ENCODE measurements around the gene MX2. TPM values are rescaled to one million over a fixed set of nuclear protein-coding genes. Genes with fewer than 3 reads are reported as not detected.

Gene MX2
- total and polyA plus RNA-seq, 10 of the 15 experiments (the other 5 are each of a cell fraction or from before 2014, with no cell fraction given): 10.5 to 167 (median 46.1) TPM

DNA sequence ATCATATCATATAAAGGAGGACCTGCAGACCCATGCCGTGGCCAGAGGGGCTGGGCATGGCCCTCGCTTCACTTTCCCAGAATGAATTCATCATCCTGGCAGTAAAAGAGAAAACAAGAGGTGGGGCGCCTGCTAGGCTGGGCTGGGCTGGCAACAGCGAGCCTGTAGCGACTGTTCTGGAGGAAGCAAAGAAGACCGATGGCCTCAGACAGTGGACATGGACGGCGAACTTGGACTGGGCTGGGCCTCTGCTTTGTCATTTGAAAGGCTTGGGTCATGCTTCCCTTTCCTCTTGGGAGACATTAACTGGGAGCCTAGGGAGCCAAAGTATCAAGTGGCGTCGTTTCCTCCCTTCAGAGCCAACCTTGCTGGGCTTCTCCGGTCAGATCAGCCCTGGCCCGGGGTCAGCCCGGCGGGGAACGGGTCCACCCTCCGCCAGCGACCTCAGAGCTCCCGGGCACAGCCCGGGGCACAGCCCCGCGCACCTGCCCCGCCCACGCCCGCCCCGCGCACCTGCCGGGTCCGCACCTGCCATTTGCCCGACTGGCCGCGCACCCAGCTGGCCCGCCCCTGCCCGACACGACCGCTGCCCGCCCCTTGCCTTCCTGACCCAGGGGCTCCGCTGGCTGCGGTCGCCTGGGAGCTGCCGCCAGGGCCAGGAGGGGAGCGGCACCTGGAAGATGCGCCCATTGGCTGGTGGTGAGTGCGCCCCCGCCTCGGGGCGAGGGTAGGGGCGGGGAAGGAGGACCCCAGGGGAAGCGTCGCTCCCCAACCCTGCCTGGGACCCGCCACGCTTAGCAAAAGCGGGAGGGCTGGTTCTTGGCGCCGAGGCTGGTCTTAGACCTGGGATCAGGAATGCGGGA lies 45.4 kb upstream of the MX2 start, which contains the start of gene FAM3B:
TSS of gene FAM3B (plus strand) at position 602 of the 863 bp plus-strand sequence. CDS start at position 681, 79 bp downstream.
- H3K27me3 ChIP-seq (replicated peaks in 1 of 2; ENCODE audit: control insufficient read depth in 2 of 2, insufficient read depth in 2 of 2, low read length in 1 of 2): peaks cover 0 to 2% of the 10 kb centered on the region in 2 experiments; a peak in 2 of 4 replicates
- no peak within 1 kb of the TSS for H3K4me3 ChIP-seq
- no peaks in the 10 kb centered on the region for H4K20me1 ChIP-seq (ENCODE audit: control insufficient read depth, insufficient read depth)
- H2AFZ ChIP-seq (ENCODE audit: control insufficient read depth, low read depth, low read length): no peak within 1 kb of the TSS
- H3K79me2 ChIP-seq (ENCODE audit: control insufficient read depth, insufficient read depth, low read length): no peaks in the 10 kb centered on the region
- intact Hi-C loops (cut with micrococcal nuclease; ENCODE audit: unreplicated experiment): no loop called here
- FAIRE-seq (no peak), ATAC-seq (no peak), DNase-seq (ENCODE audit: low read depth, low spot score) (no peak)
- ChIA-PET SMC1A (ENCODE audit: uncharacterized antibody, unreplicated experiment) (no interaction called here), POLR2A (no interaction called here), RAD21 (ENCODE audit: unreplicated experiment) (no interaction called here), CTCF (interaction anchor here (1.2 kb wide), 1 partner anchor 33 kb away, joined by 3 read pairs; no protein-coding TSS in a partner anchor)
- no peak within 1 kb of the TSS for H3K4me2 ChIP-seq (ENCODE audit: control insufficient read depth, insufficient read depth)
- H3K9ac ChIP-seq (ENCODE audit: control insufficient read depth, insufficient read depth, low read length): no peak within 1 kb of the TSS
- no TSS peak for BruUV-seq (replicated peaks)
- H3K36me3 ChIP-seq (ENCODE audit: control insufficient read depth in 2 of 2, insufficient read depth in 2 of 2, low read length in 1 of 2): no peaks in the 10 kb centered on the region
- H3K27ac ChIP-seq (ENCODE audit: control insufficient read depth, insufficient read depth): no peak within 1 kb of the TSS
- no peaks in the 10 kb centered on the region for H3K9me3 ChIP-seq (replicated peaks; ENCODE audit: control insufficient read depth, insufficient read depth, low read length)
- WGBS (ENCODE audit: insufficient coverage, insufficient replicate concordance, low lambda C conversion rate, missing lambda C conversion rate): 22% methylated on average over 28 of the region's 55 CpGs
- in situ Hi-C loops (cut with MboI): no loop called here
- no peaks in the 10 kb centered on the region for H3K4me1 ChIP-seq (ENCODE audit: control insufficient read depth, insufficient read depth, low read length)
- TF ChIP-seq KAT2A (conservative IDR thresholded peaks at IDR 0.05; ENCODE audit: control insufficient read depth, low read depth, low read length) (no peak), KLF5 (IDR thresholded peaks at IDR 0.05; ENCODE audit: partially characterized antibody) (no peak), HDGF (IDR thresholded peaks at IDR 0.05) (no peak), PML (IDR thresholded peaks at IDR 0.05; ENCODE audit: low read length) (no peak), ZNF384 (IDR thresholded peaks at IDR 0.05; ENCODE audit: borderline replicate concordance, low read depth, low read length) (no peak), MTA2 (IDR thresholded peaks at IDR 0.05; ENCODE audit: low read depth) (no peak), RELA (IDR thresholded peaks at IDR 0.05; ENCODE audit: borderline replicate concordance, partially characterized antibody) (no peak), NFIC (IDR thresholded peaks at IDR 0.05; ENCODE audit: low read depth, low read length) (no peak), SIX5 (IDR thresholded peaks at IDR 0.05; ENCODE audit: low read depth, low read length, severe bottlenecking) (no peak), TCF12 (IDR thresholded peaks at IDR 0.05; ENCODE audit: low read depth, low read length) (no peak), ZBED1 (IDR thresholded peaks at IDR 0.05; ENCODE audit: borderline replicate concordance) (no peak), NFYA (IDR thresholded peaks at IDR 0.05; ENCODE audit: borderline replicate concordance, low read depth, low read length) (no peak), TAF1 (IDR thresholded peaks at IDR 0.05; ENCODE audit: borderline replicate concordance, low read depth, low read length) (no peak)
- TF ChIP-seq, protein P1, sequence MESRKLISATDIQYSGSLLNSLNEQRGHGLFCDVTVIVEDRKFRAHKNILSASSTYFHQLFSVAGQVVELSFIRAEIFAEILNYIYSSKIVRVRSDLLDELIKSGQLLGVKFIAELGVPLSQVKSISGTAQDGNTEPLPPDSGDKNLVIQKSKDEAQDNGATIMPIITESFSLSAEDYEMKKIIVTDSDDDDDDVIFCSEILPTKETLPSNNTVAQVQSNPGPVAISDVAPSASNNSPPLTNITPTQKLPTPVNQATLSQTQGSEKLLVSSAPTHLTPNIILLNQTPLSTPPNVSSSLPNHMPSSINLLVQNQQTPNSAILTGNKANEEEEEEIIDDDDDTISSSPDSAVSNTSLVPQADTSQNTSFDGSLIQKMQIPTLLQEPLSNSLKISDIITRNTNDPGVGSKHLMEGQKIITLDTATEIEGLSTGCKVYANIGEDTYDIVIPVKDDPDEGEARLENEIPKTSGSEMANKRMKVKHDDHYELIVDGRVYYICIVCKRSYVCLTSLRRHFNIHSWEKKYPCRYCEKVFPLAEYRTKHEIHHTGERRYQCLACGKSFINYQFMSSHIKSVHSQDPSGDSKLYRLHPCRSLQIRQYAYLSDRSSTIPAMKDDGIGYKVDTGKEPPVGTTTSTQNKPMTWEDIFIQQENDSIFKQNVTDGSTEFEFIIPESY (IDR thresholded peaks at IDR 0.05): no peak
- TF ChIP-seq, protein P2, sequence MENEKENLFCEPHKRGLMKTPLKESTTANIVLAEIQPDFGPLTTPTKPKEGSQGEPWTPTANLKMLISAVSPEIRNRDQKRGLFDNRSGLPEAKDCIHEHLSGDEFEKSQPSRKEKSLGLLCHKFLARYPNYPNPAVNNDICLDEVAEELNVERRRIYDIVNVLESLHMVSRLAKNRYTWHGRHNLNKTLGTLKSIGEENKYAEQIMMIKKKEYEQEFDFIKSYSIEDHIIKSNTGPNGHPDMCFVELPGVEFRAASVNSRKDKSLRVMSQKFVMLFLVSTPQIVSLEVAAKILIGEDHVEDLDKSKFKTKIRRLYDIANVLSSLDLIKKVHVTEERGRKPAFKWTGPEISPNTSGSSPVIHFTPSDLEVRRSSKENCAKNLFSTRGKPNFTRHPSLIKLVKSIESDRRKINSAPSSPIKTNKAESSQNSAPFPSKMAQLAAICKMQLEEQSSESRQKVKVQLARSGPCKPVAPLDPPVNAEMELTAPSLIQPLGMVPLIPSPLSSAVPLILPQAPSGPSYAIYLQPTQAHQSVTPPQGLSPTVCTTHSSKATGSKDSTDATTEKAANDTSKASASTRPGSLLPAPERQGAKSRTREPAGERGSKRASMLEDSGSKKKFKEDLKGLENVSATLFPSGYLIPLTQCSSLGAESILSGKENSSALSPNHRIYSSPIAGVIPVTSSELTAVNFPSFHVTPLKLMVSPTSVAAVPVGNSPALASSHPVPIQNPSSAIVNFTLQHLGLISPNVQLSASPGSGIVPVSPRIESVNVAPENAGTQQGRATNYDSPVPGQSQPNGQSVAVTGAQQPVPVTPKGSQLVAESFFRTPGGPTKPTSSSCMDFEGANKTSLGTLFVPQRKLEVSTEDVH (IDR thresholded peaks at IDR 0.05; ENCODE audit: low read depth, partially characterized antibody): no peak
- TF ChIP-seq, protein P3, sequence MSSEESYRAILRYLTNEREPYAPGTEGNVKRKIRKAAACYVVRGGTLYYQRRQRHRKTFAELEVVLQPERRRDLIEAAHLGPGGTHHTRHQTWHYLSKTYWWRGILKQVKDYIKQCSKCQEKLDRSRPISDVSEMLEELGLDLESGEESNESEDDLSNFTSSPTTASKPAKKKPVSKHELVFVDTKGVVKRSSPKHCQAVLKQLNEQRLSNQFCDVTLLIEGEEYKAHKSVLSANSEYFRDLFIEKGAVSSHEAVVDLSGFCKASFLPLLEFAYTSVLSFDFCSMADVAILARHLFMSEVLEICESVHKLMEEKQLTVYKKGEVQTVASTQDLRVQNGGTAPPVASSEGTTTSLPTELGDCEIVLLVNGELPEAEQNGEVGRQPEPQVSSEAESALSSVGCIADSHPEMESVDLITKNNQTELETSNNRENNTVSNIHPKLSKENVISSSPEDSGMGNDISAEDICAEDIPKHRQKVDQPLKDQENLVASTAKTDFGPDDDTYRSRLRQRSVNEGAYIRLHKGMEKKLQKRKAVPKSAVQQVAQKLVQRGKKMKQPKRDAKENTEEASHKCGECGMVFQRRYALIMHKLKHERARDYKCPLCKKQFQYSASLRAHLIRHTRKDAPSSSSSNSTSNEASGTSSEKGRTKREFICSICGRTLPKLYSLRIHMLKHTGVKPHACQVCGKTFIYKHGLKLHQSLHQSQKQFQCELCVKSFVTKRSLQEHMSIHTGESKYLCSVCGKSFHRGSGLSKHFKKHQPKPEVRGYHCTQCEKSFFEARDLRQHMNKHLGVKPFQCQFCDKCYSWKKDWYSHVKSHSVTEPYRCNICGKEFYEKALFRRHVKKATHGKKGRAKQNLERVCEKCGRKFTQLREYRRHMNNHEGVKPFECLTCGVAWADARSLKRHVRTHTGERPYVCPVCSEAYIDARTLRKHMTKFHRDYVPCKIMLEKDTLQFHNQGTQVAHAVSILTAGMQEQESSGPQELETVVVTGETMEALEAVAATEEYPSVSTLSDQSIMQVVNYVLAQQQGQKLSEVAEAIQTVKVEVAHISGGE (CRISPR knock-in tag; IDR thresholded peaks at IDR 0.05): no peak

Data from GM12878 (cell line).